ENCODE results near the gene ZDHHC14.

Gene ZDHHC14

GRCh38 chr6:157637941-157638662, 257.1 kb downstream of the ZDHHC14 start:
- TF ChIP-seq REST (IDR thresholded peaks at IDR 0.05; ENCODE audit: low read depth) = no peak
- no peak for TF ChIP-seq NFIC (IDR thresholded peaks at IDR 0.05)
- TF ChIP-seq EGR1 (IDR thresholded peaks at IDR 0.05) = no peak
- no peak for TF ChIP-seq RAD21 (IDR thresholded peaks at IDR 0.05; ENCODE audit: low read depth)
- no peak for TF ChIP-seq CREB1 (IDR thresholded peaks at IDR 0.05; ENCODE audit: low read depth)
- no peak for TF ChIP-seq TCF12 (IDR thresholded peaks at IDR 0.05; ENCODE audit: low read depth)
- no peak for TF ChIP-seq YY1 (IDR thresholded peaks at IDR 0.05; ENCODE audit: low read depth)
- no peak for TF ChIP-seq FOXM1 (IDR thresholded peaks at IDR 0.05; ENCODE audit: borderline replicate concordance, low read depth)
- no peak for TF ChIP-seq ZBTB7A (IDR thresholded peaks at IDR 0.05; ENCODE audit: low read depth)
- no peak for TF ChIP-seq EP300 (IDR thresholded peaks at IDR 0.05; ENCODE audit: borderline replicate concordance)
- no peak for TF ChIP-seq TAF1 (IDR thresholded peaks at IDR 0.05; ENCODE audit: low read depth)
- TF ChIP-seq USF1 (IDR thresholded peaks at IDR 0.05) = no peak
- TF ChIP-seq TEAD4 (IDR thresholded peaks at IDR 0.05) = no peak

GRCh38 chr6:157638779-157639178, 257.8 kb downstream of the ZDHHC14 start:
- no peak for TF ChIP-seq TAF1 (IDR thresholded peaks at IDR 0.05; ENCODE audit: low read depth)

- TF ChIP-seq CEBPB (IDR thresholded peaks at IDR 0.05) (no peak), MAX (IDR thresholded peaks at IDR 0.05) (no peak)
Observed at GRCh38 chr6:157640746-157641451, 259.9 kb downstream of the ZDHHC14 start.

GRCh38 chr6:157641837-157642236, 260.8 kb downstream of the ZDHHC14 start:
- TF ChIP-seq EGR1 (IDR thresholded peaks at IDR 0.05) (no peak), RAD21 (IDR thresholded peaks at IDR 0.05; ENCODE audit: low read depth) (no peak), FOXM1 (IDR thresholded peaks at IDR 0.05; ENCODE audit: borderline replicate concordance, low read depth) (no peak), NFIC (IDR thresholded peaks at IDR 0.05) (no peak)

- no peak for TF ChIP-seq EGR1 (IDR thresholded peaks at IDR 0.05)
- TF ChIP-seq ZBTB7A (IDR thresholded peaks at IDR 0.05; ENCODE audit: low read depth) = no peak
- no peak for TF ChIP-seq USF1 (IDR thresholded peaks at IDR 0.05)
- no peak for TF ChIP-seq TAF1 (IDR thresholded peaks at IDR 0.05; ENCODE audit: low read depth)
- no peak for TF ChIP-seq CEBPB (IDR thresholded peaks at IDR 0.05)
- TF ChIP-seq MAX (IDR thresholded peaks at IDR 0.05) = no peak
- TF ChIP-seq TEAD4 (IDR thresholded peaks at IDR 0.05) = no peak
- TF ChIP-seq RAD21 (IDR thresholded peaks at IDR 0.05; ENCODE audit: low read depth) = no peak
- TF ChIP-seq REST (IDR thresholded peaks at IDR 0.05; ENCODE audit: low read depth) = no peak
- TF ChIP-seq CREB1 (IDR thresholded peaks at IDR 0.05; ENCODE audit: low read depth) = no peak
- no peak for TF ChIP-seq FOXM1 (IDR thresholded peaks at IDR 0.05; ENCODE audit: borderline replicate concordance, low read depth)
- no peak for TF ChIP-seq NFIC (IDR thresholded peaks at IDR 0.05)
- TF ChIP-seq YY1 (IDR thresholded peaks at IDR 0.05; ENCODE audit: low read depth) = no peak
Observed at GRCh38 chr6:157642736-157643135, 261.7 kb downstream of the ZDHHC14 start.

GRCh38 chr6:157644043-157644810, 263.2 kb downstream of the ZDHHC14 start:
- TF ChIP-seq RAD21 (IDR thresholded peaks at IDR 0.05; ENCODE audit: low read depth) (peak; percentile 58), FOXM1 (IDR thresholded peaks at IDR 0.05; ENCODE audit: borderline replicate concordance, low read depth) (no peak)
